ENCODE data around the gene ERC2.

Gene ERC2

GRCh38 chr3:55564726-55565125 lies 903.5 kb downstream of the ERC2 start:
- peaks cover 4% of the 10 kb centered on the region for H3K27me3 Mint-ChIP-seq (ENCODE audit: low read depth)
- H3K9me3 Mint-ChIP-seq = no peaks in the 10 kb centered on the region
- peak overlapping the region; percentile 36 to 91 (median 80) for H3K27ac Mint-ChIP-seq
- no peak for TF ChIP-seq CTCF (IDR thresholded peaks at IDR 0.05; ENCODE audit: unreplicated experiment in 3 of 3)
- peaks cover 51% of the 10 kb centered on the region for H3K4me1 Mint-ChIP-seq
- peak overlapping the region in 1 of 3 experiments; percentile 9 for H3K4me3 Mint-ChIP-seq
- H3K36me3 Mint-ChIP-seq (ENCODE audit: low read depth) = no peaks in the 10 kb centered on the region

- TF ChIP-seq CTCF (IDR thresholded peaks at IDR 0.05; ENCODE audit: unreplicated experiment in 3 of 3) = no peak
- Mint-ChIP-seq H3K27me3 (ENCODE audit: low read depth) (peaks cover 4% of the 10 kb centered on the region), H3K4me3 (no peak overlapping the region), H3K9me3 (no peaks in the 10 kb centered on the region), H3K36me3 (ENCODE audit: low read depth) (no peaks in the 10 kb centered on the region), H3K27ac (peak overlapping the region; percentile 51 to 86 (median 80)), H3K4me1 (peaks cover 56% of the 10 kb centered on the region)
Measured at GRCh38 chr3:55562700-55563099, 905.6 kb downstream of the ERC2 start.

GRCh38 chr3:55559500-55560423 lies 908.5 kb downstream of the ERC2 start:
- Mint-ChIP-seq H3K4me3 (no peak overlapping the region), H3K4me1 (peaks cover 83% of the 10 kb centered on the region), H3K27me3 (ENCODE audit: low read depth) (peaks cover 7% of the 10 kb centered on the region), H3K9me3 (no peaks in the 10 kb centered on the region), H3K36me3 (ENCODE audit: low read depth) (no peaks in the 10 kb centered on the region), H3K27ac (peak overlapping the region; percentile 42 to 92 (median 87))
- TF ChIP-seq CTCF (IDR thresholded peaks at IDR 0.05; ENCODE audit: unreplicated experiment in 3 of 3) = no peak

GRCh38 chr3:55558316-55558715 lies 910.0 kb downstream of the ERC2 start:
- H3K9me3 Mint-ChIP-seq = no peaks in the 10 kb centered on the region
- H3K4me1 Mint-ChIP-seq = peaks cover 77% of the 10 kb centered on the region
- no peaks in the 10 kb centered on the region for H3K36me3 Mint-ChIP-seq (ENCODE audit: low read depth)
- no peak overlapping the region for H3K4me3 Mint-ChIP-seq
- H3K27ac Mint-ChIP-seq = peak overlapping the region in 2 of 3 experiments; percentile 71 to 92
- peaks cover 7% of the 10 kb centered on the region for H3K27me3 Mint-ChIP-seq (ENCODE audit: low read depth)
- no peak for TF ChIP-seq CTCF (IDR thresholded peaks at IDR 0.05; ENCODE audit: unreplicated experiment in 3 of 3)

- Mint-ChIP-seq H3K9me3 (no peaks in the 10 kb centered on the region), H3K27ac (peak overlapping the region; percentile 52 to 92 (median 71)), H3K36me3 (ENCODE audit: low read depth) (no peaks in the 10 kb centered on the region), H3K4me1 (peaks cover 69% of the 10 kb centered on the region), H3K4me3 (no peak overlapping the region), H3K27me3 (ENCODE audit: low read depth) (peaks cover 7% of the 10 kb centered on the region)
- TF ChIP-seq CTCF (IDR thresholded peaks at IDR 0.05; ENCODE audit: unreplicated experiment in 3 of 3) = no peak
Measured at GRCh38 chr3:55557549-55557948, 910.7 kb downstream of the ERC2 start.
